Uterine smooth muscle cell (primary cell): ENCODE measurements around the gene ST13. TPM values are rescaled to one million over a fixed set of nuclear protein-coding genes. Genes with fewer than 3 reads are reported as not detected.

Experiments
- total RNA-seq: library from RNA; depleted of rRNA; stranded (reverse); fragments of >200 nt; gene quantifications from 2 replicates; pipeline ENCODE4 v1.2.3, GENCODE V29; 2014

ST13 gene
- 213 and 321 TPM in 2 replicates for total RNA-seq

GRCh38 chr22:40856513-40857308 lies at the start of gene ST13, which contains the start of gene XPNPEP3:
Gene ST13, minus strand, starts transcription at chr22:40856639. Its CDS starts 99 bp downstream, at chr22:40856540.
Gene XPNPEP3, plus strand, starts transcription at chr22:40857148. Its CDS starts 34 bp downstream, at chr22:40857182.

DNA sequence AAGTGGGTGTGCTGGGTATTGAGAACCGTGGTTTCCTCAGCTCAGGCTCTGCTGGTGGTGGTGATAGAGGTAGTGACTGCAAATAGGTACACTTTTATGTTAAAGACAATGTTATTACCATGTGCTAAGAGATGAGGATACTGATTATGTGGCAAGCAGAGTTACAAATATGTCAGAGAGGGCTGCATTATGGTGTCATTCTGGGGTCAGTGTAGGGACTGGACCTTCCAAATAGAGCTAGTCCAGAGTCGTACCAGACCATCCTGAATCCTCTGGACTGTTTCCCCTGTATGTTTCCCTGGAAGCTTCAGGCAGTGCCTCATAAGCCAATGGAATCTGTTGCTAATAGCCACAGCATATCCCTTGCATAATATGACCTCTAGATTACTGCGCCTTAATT lies 5.6 kb upstream of the ST13 start, which contains the start of gene DNAJB7:
Gene DNAJB7, minus strand, starts transcription at position 101 of the 400 bp plus-strand sequence. CDS start 119 bp downstream, outside the sequence.

DNA sequence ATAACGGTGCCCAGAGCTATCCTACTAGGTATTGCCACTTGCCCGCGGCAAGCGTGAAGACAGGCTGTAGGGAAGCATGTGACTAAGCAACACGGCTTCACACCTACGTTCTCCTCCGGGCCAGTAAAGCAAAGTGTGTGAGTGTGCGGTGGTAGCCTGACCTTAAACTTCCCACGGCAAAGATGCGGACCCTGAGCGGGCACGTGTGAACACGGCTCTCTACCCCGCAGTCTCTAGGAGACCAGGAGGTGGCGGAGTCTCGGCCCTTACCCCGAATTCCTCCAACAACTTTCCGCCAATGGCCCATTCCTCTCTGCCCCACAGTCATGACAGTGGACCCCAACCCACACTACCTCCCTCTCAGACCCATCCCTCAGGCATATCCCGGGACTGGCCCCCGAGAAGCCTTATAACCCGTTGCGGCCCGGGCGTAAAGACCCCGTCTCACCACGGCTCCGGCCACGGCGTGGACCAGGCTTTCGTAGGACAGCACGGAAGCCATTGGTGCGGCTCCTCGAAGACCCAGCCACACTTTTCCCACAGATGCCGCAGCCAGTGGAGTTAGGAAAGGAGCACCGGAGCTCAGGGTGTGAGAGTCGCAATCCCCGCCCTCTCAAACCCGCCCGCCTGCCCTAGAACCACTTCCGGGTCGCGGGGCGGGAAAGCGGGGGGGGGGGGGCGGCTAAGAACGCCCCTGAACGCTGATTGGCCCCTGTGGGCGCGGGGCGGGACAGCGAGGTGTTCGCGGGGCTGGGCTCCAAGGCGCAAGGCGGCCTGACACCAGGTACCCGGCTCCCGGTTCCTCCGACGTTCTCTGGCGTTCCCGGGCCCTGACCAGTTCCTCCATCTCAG lies 37.5 kb downstream of the ST13 start, which contains the start of gene SLC25A17:
Gene SLC25A17, minus strand, starts transcription at position 600 of the 852 bp plus-strand sequence. Its CDS starts 98 bp downstream, at position 502.

Other genes with a start within 250 kb of the ST13 start
- 28.2 and 40.5 TPM in 2 replicates for gene MRTFA, start 219.9 kb downstream of the ST13 start, total RNA-seq
- gene MCHR1, start 177.2 kb downstream of the ST13 start, total RNA-seq: 0.50 and 0.55 TPM in 2 replicates
- 16.5 and 21.8 TPM in 2 replicates for gene SLC25A17, start 37.3 kb downstream of the ST13 start, total RNA-seq
- 7.4 and 9.5 TPM in 2 replicates for gene XPNPEP3, start 509 bp upstream of the ST13 start, total RNA-seq
- not detected in 2 replicates for gene DNAJB7, start 5.5 kb upstream of the ST13 start, total RNA-seq
- gene RBX1, start 94.7 kb upstream of the ST13 start, total RNA-seq: 64.6 and 87.8 TPM in 2 replicates
- 35.2 and 36.9 TPM in 2 replicates for gene EP300, start 236.0 kb upstream of the ST13 start, total RNA-seq